Measurements from ENCODE around the gene UTY.

DNA sequence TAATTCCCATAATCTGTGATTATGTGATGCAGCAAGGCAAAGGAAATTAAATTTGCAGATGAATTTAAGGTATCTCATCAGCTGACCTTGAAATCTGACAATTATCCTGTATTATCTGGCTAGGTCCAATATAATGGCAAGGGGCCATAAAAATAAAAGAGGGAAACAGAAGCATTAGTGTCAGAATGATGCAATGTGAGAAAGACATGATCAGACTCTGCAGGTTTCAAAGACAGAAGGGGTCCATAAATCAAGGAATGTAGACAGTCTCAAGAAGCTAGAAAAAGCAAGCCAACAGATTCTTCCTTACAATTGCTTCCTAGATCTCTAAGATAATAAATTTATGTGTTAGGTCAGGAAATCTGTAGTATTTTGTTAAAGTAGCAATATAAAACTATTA lies 208.1 kb downstream of the UTY start:
- no peak for TF ChIP-seq PRDM1 (tag by site-specific recombination; IDR thresholded peaks at IDR 0.05)
- TF ChIP-seq, protein P1, sequence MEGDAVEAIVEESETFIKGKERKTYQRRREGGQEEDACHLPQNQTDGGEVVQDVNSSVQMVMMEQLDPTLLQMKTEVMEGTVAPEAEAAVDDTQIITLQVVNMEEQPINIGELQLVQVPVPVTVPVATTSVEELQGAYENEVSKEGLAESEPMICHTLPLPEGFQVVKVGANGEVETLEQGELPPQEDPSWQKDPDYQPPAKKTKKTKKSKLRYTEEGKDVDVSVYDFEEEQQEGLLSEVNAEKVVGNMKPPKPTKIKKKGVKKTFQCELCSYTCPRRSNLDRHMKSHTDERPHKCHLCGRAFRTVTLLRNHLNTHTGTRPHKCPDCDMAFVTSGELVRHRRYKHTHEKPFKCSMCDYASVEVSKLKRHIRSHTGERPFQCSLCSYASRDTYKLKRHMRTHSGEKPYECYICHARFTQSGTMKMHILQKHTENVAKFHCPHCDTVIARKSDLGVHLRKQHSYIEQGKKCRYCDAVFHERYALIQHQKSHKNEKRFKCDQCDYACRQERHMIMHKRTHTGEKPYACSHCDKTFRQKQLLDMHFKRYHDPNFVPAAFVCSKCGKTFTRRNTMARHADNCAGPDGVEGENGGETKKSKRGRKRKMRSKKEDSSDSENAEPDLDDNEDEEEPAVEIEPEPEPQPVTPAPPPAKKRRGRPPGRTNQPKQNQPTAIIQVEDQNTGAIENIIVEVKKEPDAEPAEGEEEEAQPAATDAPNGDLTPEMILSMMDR (tag by site-specific recombination; IDR thresholded peaks at IDR 0.05): no peak
- TF ChIP-seq ZBTB11 (tag by site-specific recombination; conservative IDR thresholded peaks at IDR 0.05; ENCODE audit: low read depth): no peak
- no peak for TF ChIP-seq YY1 (tag by site-specific recombination; IDR thresholded peaks at IDR 0.05)
- TF ChIP-seq, protein P2, sequence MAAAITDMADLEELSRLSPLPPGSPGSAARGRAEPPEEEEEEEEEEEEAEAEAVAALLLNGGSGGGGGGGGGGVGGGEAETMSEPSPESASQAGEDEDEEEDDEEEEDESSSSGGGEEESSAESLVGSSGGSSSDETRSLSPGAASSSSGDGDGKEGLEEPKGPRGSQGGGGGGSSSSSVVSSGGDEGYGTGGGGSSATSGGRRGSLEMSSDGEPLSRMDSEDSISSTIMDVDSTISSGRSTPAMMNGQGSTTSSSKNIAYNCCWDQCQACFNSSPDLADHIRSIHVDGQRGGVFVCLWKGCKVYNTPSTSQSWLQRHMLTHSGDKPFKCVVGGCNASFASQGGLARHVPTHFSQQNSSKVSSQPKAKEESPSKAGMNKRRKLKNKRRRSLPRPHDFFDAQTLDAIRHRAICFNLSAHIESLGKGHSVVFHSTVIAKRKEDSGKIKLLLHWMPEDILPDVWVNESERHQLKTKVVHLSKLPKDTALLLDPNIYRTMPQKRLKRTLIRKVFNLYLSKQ (tag by site-specific recombination; IDR thresholded peaks at IDR 0.05; ENCODE audit: borderline replicate concordance): no peak
- TF ChIP-seq, protein P3, sequence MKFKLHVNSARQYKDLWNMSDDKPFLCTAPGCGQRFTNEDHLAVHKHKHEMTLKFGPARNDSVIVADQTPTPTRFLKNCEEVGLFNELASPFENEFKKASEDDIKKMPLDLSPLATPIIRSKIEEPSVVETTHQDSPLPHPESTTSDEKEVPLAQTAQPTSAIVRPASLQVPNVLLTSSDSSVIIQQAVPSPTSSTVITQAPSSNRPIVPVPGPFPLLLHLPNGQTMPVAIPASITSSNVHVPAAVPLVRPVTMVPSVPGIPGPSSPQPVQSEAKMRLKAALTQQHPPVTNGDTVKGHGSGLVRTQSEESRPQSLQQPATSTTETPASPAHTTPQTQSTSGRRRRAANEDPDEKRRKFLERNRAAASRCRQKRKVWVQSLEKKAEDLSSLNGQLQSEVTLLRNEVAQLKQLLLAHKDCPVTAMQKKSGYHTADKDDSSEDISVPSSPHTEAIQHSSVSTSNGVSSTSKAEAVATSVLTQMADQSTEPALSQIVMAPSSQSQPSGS (tag by site-specific recombination; IDR thresholded peaks at IDR 0.05; ENCODE audit: low read depth): no peak
- TF ChIP-seq ZNF571 (tag by site-specific recombination; IDR thresholded peaks at IDR 0.05): no peak
- no peak for TF ChIP-seq KLF16 (tag by site-specific recombination; IDR thresholded peaks at IDR 0.05)
- TF ChIP-seq ZNF639 (tag by site-specific recombination; IDR thresholded peaks at IDR 0.05): no peak
- no peak for TF ChIP-seq ZNF221 (tag by site-specific recombination; IDR thresholded peaks at IDR 0.05; ENCODE audit: borderline replicate concordance)
